Measurements from ENCODE around the gene TEX35. TPM values are rescaled to one million over a fixed set of nuclear protein-coding genes. Genes with fewer than 3 reads are reported as not detected.
A peak's percentile ranks its signal among the peaks of the same experiment; 100 is the strongest.

Gene TEX35
- total and polyA plus RNA-seq, 3 donors from 2014 or later, result 32.1 to 131 (median 69.9) TPM

DNA sequence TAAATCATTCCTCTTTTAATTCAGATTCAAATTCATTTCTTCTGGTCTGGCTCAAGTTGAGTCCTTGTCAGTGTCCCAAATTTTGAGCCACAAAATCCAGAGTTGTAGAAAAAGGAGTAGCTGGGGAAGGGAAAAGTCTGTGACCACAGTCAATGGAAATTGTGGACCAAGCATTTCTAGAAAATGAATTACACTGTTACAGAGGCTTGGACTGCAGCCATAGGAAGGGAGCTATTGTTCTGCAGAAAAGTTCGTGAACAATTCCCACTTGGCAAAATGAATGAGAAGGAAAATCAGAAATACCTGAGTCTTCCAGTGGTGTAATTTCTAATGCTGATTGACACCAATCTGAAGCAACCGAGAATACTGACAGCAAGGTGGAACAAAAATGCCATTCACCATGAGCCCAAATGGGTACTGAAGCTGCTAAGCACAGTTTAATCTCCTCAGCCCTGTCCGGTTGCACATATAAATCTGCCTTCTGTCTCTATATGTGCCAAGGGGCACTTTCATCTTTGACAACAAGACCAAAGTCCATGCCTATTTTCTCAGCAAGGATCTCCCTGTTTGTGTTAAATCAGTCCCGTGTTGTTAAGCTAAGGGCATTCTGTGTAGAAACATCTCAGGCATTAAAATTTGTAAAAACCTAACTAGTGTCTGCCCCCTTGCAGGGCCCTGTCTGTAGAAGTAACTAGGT lies 51.3 kb downstream of the TEX35 start:
- WGBS, 2 donors, result 64 to 65% methylated on average over 4 of the region's 4 CpGs
- Histone ChIP-seq H3K27ac (no peak overlapping the region), H3K4me3 (no peak overlapping the region), H3K36me3 (ENCODE audit: low read depth, missing control alignments) (no peaks in the 10 kb centered on the region), H3K4me1 (no peaks in the 10 kb centered on the region), H3K27me3 (no peaks in the 10 kb centered on the region), H3K9me3 (no peaks in the 10 kb centered on the region)
- DNase-seq, result peak; percentile 20
- intact Hi-C loops (cut with DNase I; ENCODE audit: low total_unique reads), result no loop called here
- TF ChIP-seq, protein P1, sequence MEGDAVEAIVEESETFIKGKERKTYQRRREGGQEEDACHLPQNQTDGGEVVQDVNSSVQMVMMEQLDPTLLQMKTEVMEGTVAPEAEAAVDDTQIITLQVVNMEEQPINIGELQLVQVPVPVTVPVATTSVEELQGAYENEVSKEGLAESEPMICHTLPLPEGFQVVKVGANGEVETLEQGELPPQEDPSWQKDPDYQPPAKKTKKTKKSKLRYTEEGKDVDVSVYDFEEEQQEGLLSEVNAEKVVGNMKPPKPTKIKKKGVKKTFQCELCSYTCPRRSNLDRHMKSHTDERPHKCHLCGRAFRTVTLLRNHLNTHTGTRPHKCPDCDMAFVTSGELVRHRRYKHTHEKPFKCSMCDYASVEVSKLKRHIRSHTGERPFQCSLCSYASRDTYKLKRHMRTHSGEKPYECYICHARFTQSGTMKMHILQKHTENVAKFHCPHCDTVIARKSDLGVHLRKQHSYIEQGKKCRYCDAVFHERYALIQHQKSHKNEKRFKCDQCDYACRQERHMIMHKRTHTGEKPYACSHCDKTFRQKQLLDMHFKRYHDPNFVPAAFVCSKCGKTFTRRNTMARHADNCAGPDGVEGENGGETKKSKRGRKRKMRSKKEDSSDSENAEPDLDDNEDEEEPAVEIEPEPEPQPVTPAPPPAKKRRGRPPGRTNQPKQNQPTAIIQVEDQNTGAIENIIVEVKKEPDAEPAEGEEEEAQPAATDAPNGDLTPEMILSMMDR (IDR thresholded peaks at IDR 0.05), result no peak
- TF ChIP-seq POLR2A (IDR thresholded peaks at IDR 0.05), result no peak

DNA sequence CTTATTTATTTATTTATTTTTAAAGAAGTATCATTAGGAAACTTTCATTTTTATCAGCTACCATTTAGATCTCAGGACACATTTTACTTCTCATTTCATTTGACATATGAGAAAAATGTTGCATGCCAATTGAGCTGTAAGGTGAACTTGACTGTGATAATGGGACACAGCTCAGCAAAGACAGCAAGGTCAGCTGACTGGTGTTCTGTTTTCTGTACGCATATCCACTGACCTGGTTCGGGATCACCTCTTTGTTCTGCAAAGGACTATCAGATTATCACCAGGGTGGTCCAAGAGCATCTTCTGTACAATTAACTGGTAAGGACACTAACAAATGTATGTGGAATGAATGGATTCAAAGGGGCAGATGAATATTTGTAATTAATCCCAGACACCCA lies 51.9 kb downstream of the TEX35 start:
- no peaks in the 10 kb centered on the region for H3K9me3 ChIP-seq
- H3K36me3 ChIP-seq (ENCODE audit: low read depth, missing control alignments), result no peaks in the 10 kb centered on the region
- no peak for TF ChIP-seq POLR2A (IDR thresholded peaks at IDR 0.05)
- TF ChIP-seq, protein P1 (IDR thresholded peaks at IDR 0.05), result no peak
- no peak overlapping the region for H3K4me3 ChIP-seq
- H3K27me3 ChIP-seq, result no peaks in the 10 kb centered on the region
- no peaks in the 10 kb centered on the region for H3K4me1 ChIP-seq
- WGBS, 2 donors, result 68 to 74% methylated on average over 2 of the region's 2 CpGs
- no peak overlapping the region for H3K27ac ChIP-seq
- intact Hi-C loops (cut with DNase I; ENCODE audit: low total_unique reads), result no loop called here
- DNase-seq, result no peak

- no peak for DNase-seq
Observed at GRCh38 chr1:178565586-178565985, 52.7 kb downstream of the TEX35 start.

DNA sequence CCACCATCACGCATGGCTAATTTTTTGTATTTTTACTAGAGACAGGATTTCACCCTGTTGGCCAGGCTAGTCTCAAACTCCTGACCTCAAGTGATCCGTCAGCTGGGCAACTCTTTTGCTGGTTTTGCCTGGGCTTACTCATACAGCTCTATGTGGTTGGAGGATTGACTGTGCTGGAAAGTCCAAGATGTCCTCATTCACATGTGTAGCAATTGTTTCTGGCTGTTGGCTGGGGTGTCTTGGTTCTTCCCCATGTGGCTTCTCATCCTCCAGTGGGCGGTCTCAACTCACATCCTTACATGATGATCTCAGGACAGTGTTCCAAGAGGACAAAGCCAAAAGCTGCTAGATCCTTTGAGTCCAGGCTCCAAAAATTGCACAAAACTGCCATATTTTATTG lies 53.3 kb downstream of the TEX35 start:
- intact Hi-C loops (cut with DNase I; ENCODE audit: low total_unique reads), result no loop called here
- no peaks in the 10 kb centered on the region for H3K36me3 ChIP-seq (ENCODE audit: low read depth, missing control alignments)
- no peaks in the 10 kb centered on the region for H3K4me1 ChIP-seq
- no peaks in the 10 kb centered on the region for H3K27me3 ChIP-seq
- H3K9me3 ChIP-seq, result no peaks in the 10 kb centered on the region
- H3K4me3 ChIP-seq, result no peak overlapping the region
- DNase-seq, result no peak
- no peak for TF ChIP-seq POLR2A (IDR thresholded peaks at IDR 0.05)
- TF ChIP-seq, protein P1 (IDR thresholded peaks at IDR 0.05), result no peak
- H3K27ac ChIP-seq, result no peak overlapping the region
- WGBS, 2 donors, result 92 to 100% methylated on average over 3 of the region's 3 CpGs

More at GRCh38 chr1:178565586-178565985, 52.7 kb downstream of the TEX35 start:
- H3K27ac ChIP-seq, result no peak overlapping the region
- no peaks in the 10 kb centered on the region for H3K9me3 ChIP-seq
- TF ChIP-seq, protein P1 (IDR thresholded peaks at IDR 0.05), result no peak
- TF ChIP-seq POLR2A (IDR thresholded peaks at IDR 0.05), result no peak
- WGBS, 2 donors, result 93 to 95% methylated on average over 3 of the region's 3 CpGs
- no peaks in the 10 kb centered on the region for H3K36me3 ChIP-seq (ENCODE audit: low read depth, missing control alignments)
- no peaks in the 10 kb centered on the region for H3K27me3 ChIP-seq
- intact Hi-C loops (cut with DNase I; ENCODE audit: low total_unique reads), result no loop called here
- H3K4me1 ChIP-seq, result no peaks in the 10 kb centered on the region
- no peak overlapping the region for H3K4me3 ChIP-seq

- Histone ChIP-seq H3K27me3 (no peaks in the 10 kb centered on the region), H3K4me1 (no peaks in the 10 kb centered on the region), H3K9me3 (no peaks in the 10 kb centered on the region), H3K4me3 (no peak overlapping the region), H3K36me3 (ENCODE audit: low read depth, missing control alignments) (no peaks in the 10 kb centered on the region), H3K27ac (no peak overlapping the region)
- intact Hi-C loops (cut with DNase I; ENCODE audit: low total_unique reads), result no loop called here
- no peak for DNase-seq
- TF ChIP-seq, protein P1 (IDR thresholded peaks at IDR 0.05), result no peak
- 81 to 92% methylated on average over 4 of the region's 4 CpGs for WGBS, 2 donors
Observed at GRCh38 chr1:178571807-178572206, 58.9 kb downstream of the TEX35 start.

Data from testis (tissue), 3 donors.